Left renal cortex interstitium (tissue), 4 donors: ENCODE measurements around the gene SEC31A. TPM values are rescaled to one million over a fixed set of nuclear protein-coding genes. Genes with fewer than 3 reads are reported as not detected.
"Not testable (repeated sequence)": the region's sequence is repeated elsewhere in the genome, so short reads cannot be mapped to it uniquely, and the experiment has no call there.

Experiments
- DNase-seq, 4 donors: peaks; one replicate each; pipeline ENCODE4 v3.0.0-alpha.2; 2013; ENCODE audit warnings: low read depth in 4 of 4, low spot score in 2 of 4, missing footprints in 1 of 4
- polyA plus RNA-seq, 4 donors: library from polyadenylated mRNA; unstranded; fragments of 120-200 nt; gene quantifications; one replicate each; pipeline ENCODE4 v1.2.1, GENCODE V29; 2013; ENCODE audit not compliant: insufficient read length in 4 of 4

SEC31A gene
- polyA plus RNA-seq, 4 donors = 214 to 273 (median 230) TPM

- DNase-seq = no peak
These were observed 40.3 kb downstream of the SEC31A start for GRCh38 chr4:82850684-82851083.

- DNase-seq = no peak
These were observed 42.2 kb downstream of the SEC31A start for GRCh38 chr4:82848706-82849105.

- DNase-seq = no peak
These were observed 48.4 kb downstream of the SEC31A start for GRCh38 chr4:82842593-82842992.

- no peak for DNase-seq
These were observed 51.3 kb downstream of the SEC31A start for GRCh38 chr4:82839624-82840023.

GRCh38 chr4:82833696-82834313 is 57.1 kb downstream of the SEC31A start:
- no peak for DNase-seq

- not testable (repeated sequence) for DNase-seq
These were observed 57.9 kb downstream of the SEC31A start for GRCh38 chr4:82833060-82833459.

- no peak for DNase-seq
These were observed 65.5 kb downstream of the SEC31A start for GRCh38 chr4:82825425-82825824.

GRCh38 chr4:82823062-82823461 is 67.9 kb downstream of the SEC31A start:
- no peak for DNase-seq

GRCh38 chr4:82820689-82821088 is 70.3 kb downstream of the SEC31A start:
- no peak for DNase-seq

GRCh38 chr4:82818664-82819662 is 72.0 kb downstream of the SEC31A start:
- DNase-seq = no peak

- not testable (repeated sequence) for DNase-seq
These were observed 74.1 kb downstream of the SEC31A start for GRCh38 chr4:82816874-82817273.

- DNase-seq = no peak
These were observed 76.9 kb downstream of the SEC31A start for GRCh38 chr4:82814034-82814433.

- peak in 2 of 4 donors; percentile 14 to 17 for DNase-seq
These were observed 79.1 kb downstream of the SEC31A start for GRCh38 chr4:82811838-82812341.

GRCh38 chr4:82811392-82811791 is 79.6 kb downstream of the SEC31A start:
- no peak for DNase-seq

GRCh38 chr4:82810176-82810575 is 80.8 kb downstream of the SEC31A start:
- no peak for DNase-seq

- DNase-seq = no peak
These were observed 81.3 kb downstream of the SEC31A start for GRCh38 chr4:82809619-82810018.

GRCh38 chr4:82803746-82804145 is 87.2 kb downstream of the SEC31A start:
- no peak for DNase-seq

GRCh38 chr4:82802911-82803310 is 88.0 kb downstream of the SEC31A start:
- DNase-seq = no peak

GRCh38 chr4:82801910-82802521 is 88.9 kb downstream of the SEC31A start:
- DNase-seq = no peak

- no peak for DNase-seq
These were observed 91.7 kb downstream of the SEC31A start for GRCh38 chr4:82799006-82799881.
